Vagina (tissue), 2 donors: ENCODE results near the gene TTC7B.

Source experiments
- CTCF ChIP-seq, 3 experiments: fragments of 450-650 bp in 2 of 3; fragments of 200-600 bp in 1 of 3; sonication (generic) in 1 of 3; IDR thresholded peaks; one replicate each; pipeline ENCODE4 v1.5.1; 2017 to 2019; ENCODE audit warnings: antibody characterized with exemption in 3 of 3, mild to moderate bottlenecking in 2 of 3, moderate library complexity in 2 of 3
- POLR2A ChIP-seq, 2 donors: fragments of 450-650 bp; IDR thresholded peaks; one replicate each; pipeline ENCODE4 v1.6.1; 2017; ENCODE audit warnings: antibody characterized with exemption in 2 of 2, mild to moderate bottlenecking in 2 of 2, moderate library complexity in 2 of 2
- POLR2AphosphoS5 ChIP-seq, 2 donors: sonication (generic); formaldehyde crosslinking; IDR thresholded peaks; one replicate each; pipeline ENCODE4 v1.9.0; 2017; ENCODE audit warnings: antibody characterized with exemption in 2 of 2, mild to moderate bottlenecking in 2 of 2, low read depth in 1 of 2; ENCODE audit not compliant: insufficient read depth in 1 of 2

- no peak for TF ChIP-seq CTCF (IDR thresholded peaks at IDR 0.05)
- no peak for TF ChIP-seq POLR2AphosphoS5 (IDR thresholded peaks at IDR 0.05; ENCODE audit: insufficient read depth in 1 of 2, low read depth in 1 of 2)
- no peak for TF ChIP-seq POLR2A (IDR thresholded peaks at IDR 0.05)
These were observed 36.9 kb upstream of the TTC7B start for GRCh38 chr14:90853116-90853515.
